Activated CD8-positive, alpha-beta memory T cell treated with anti-CD3 and anti-CD28 coated beads, Interleukin-2, amount 10 ng/mL, durations not matched to agents 7 days and 5 days (primary cell): Measurements from ENCODE around the gene SCN4B. TPM values are rescaled to one million over a fixed set of nuclear protein-coding genes. Genes with fewer than 3 reads are reported as not detected.

Experiments
- ATAC-seq: fragments of 150-1000 bp; cut with Tn5 transposase; one replicate; pipeline ENCODE4 v1.10.0; 2021; ENCODE audit warnings: moderate library complexity
- CTCF ChIA-PET: fragments of 350-600 bp; sonication (Branson Sonifier 250); formaldehyde crosslinking; loops from one replicate; lab custom pipeline; 2021; ENCODE audit warnings: antibody characterized with exemption; lab: Charles Lee
- DNase-seq: peaks from one replicate; pipeline ENCODE4 v3.0.0-alpha.2; 2020
- H3K27ac Mint-ChIP-seq: one replicate; pipeline ENCODE4 v1.8.0; 2021; ENCODE audit warnings: mild to moderate bottlenecking, mixed read lengths
- H3K27me3 Mint-ChIP-seq: one replicate; pipeline ENCODE4 v1.8.0; 2021; ENCODE audit warnings: mixed read lengths
- H3K36me3 Mint-ChIP-seq: one replicate; pipeline ENCODE4 v1.8.0; 2021; ENCODE audit warnings: mild to moderate bottlenecking, mixed read lengths
- H3K4me1 Mint-ChIP-seq: one replicate; pipeline ENCODE4 v1.8.0; 2021; ENCODE audit warnings: mixed read lengths
- H3K4me3 Mint-ChIP-seq: one replicate; pipeline ENCODE4 v1.8.0; 2021; ENCODE audit warnings: mild to moderate bottlenecking, moderate library complexity, mixed read lengths
- H3K9me3 Mint-ChIP-seq: one replicate; pipeline ENCODE4 v1.8.0; 2022; ENCODE audit warnings: low read depth, mixed read lengths
- total RNA-seq, 2 experiments: library from RNA; stranded (reverse); gene quantifications; one replicate each; pipeline ENCODE4 v1.2.3, GENCODE V29; 2021

The SCN4B gene
- total RNA-seq, 2 experiments from 2014 or later, result 0.54 TPM; not detected in 1

GRCh38 chr11:118092907-118093571 lies 59.6 kb downstream of the SCN4B start:
- Mint-ChIP-seq H3K36me3 (peaks cover 10% of the 10 kb centered on the region), H3K9me3 (peaks cover 6% of the 10 kb centered on the region), H3K4me3 (no peak overlapping the region), H3K27ac (no peak overlapping the region), H3K4me1 (no peaks in the 10 kb centered on the region), H3K27me3 (peaks cover 28% of the 10 kb centered on the region)
- CTCF ChIA-PET, result no interaction called here
- ATAC-seq (no peak), DNase-seq (no peak)

GRCh38 chr11:118091690-118092089 lies 60.9 kb downstream of the SCN4B start:
- CTCF ChIA-PET, result interaction anchor here (1.0 kb wide), 1 partner anchor 80 kb away, joined by 3 read pairs; no protein-coding TSS in a partner anchor
- no peak for DNase-seq
- H3K4me3 Mint-ChIP-seq, result no peak overlapping the region
- no peaks in the 10 kb centered on the region for H3K4me1 Mint-ChIP-seq
- H3K36me3 Mint-ChIP-seq, result peaks cover 17% of the 10 kb centered on the region
- H3K27me3 Mint-ChIP-seq, result peaks cover 18% of the 10 kb centered on the region
- no peak for ATAC-seq
- peaks cover 11% of the 10 kb centered on the region for H3K9me3 Mint-ChIP-seq
- H3K27ac Mint-ChIP-seq, result no peak overlapping the region

- DNase-seq (no peak), ATAC-seq (no peak)
- CTCF ChIA-PET, result interaction anchor here (0.9 to 1.0 kb wide), 2 partner anchors 81 kb away, joined by 3 to 5 read pairs; no protein-coding TSS in a partner anchor
- Mint-ChIP-seq H3K27ac (no peak overlapping the region), H3K9me3 (peaks cover 15% of the 10 kb centered on the region), H3K27me3 (peaks cover 13% of the 10 kb centered on the region), H3K36me3 (peaks cover 17% of the 10 kb centered on the region), H3K4me3 (no peak overlapping the region), H3K4me1 (no peaks in the 10 kb centered on the region)
Measured at GRCh38 chr11:118090545-118091162, 62.0 kb downstream of the SCN4B start.

- DNase-seq (no peak), ATAC-seq (no peak)
- Mint-ChIP-seq H3K36me3 (peaks cover 17% of the 10 kb centered on the region), H3K4me1 (no peaks in the 10 kb centered on the region), H3K9me3 (peaks cover 15% of the 10 kb centered on the region), H3K27me3 (peaks cover 9% of the 10 kb centered on the region), H3K4me3 (no peak overlapping the region), H3K27ac (no peak overlapping the region)
- CTCF ChIA-PET, result interaction anchor here (0.9 kb wide), 1 partner anchor 27 kb away, joined by 3 read pairs; no protein-coding TSS in a partner anchor
Measured at GRCh38 chr11:118088531-118088930, 64.1 kb downstream of the SCN4B start.

- peaks cover 17% of the 10 kb centered on the region for H3K36me3 Mint-ChIP-seq
- peaks cover 9% of the 10 kb centered on the region for H3K27me3 Mint-ChIP-seq
- ATAC-seq, result no peak
- H3K27ac Mint-ChIP-seq, result no peak overlapping the region
- no peak for DNase-seq
- H3K9me3 Mint-ChIP-seq, result peaks cover 15% of the 10 kb centered on the region
- CTCF ChIA-PET, result no interaction called here
- H3K4me3 Mint-ChIP-seq, result no peak overlapping the region
- H3K4me1 Mint-ChIP-seq, result no peaks in the 10 kb centered on the region
Measured at GRCh38 chr11:118087931-118088330, 64.7 kb downstream of the SCN4B start.

- H3K27me3 Mint-ChIP-seq, result peaks cover 9% of the 10 kb centered on the region
- H3K27ac Mint-ChIP-seq, result no peak within 1 kb of the TSS
- no peak for ATAC-seq
- H3K4me1 Mint-ChIP-seq, result no peaks in the 10 kb centered on the region
- no peak within 1 kb of the TSS for H3K4me3 Mint-ChIP-seq
- peaks cover 15% of the 10 kb centered on the region for H3K9me3 Mint-ChIP-seq
- no peak for DNase-seq
- CTCF ChIA-PET, result no interaction called here
- peaks cover 17% of the 10 kb centered on the region for H3K36me3 Mint-ChIP-seq
Measured at GRCh38 chr11:118086913-118087768, 65.5 kb downstream of the SCN4B start, which contains the start of gene SMIM35. Gene SMIM35, minus strand, starts transcription at chr11:118086963. Its CDS starts 206 bp downstream, at chr11:118086757.

- Mint-ChIP-seq H3K27ac (no peak overlapping the region), H3K4me3 (no peak overlapping the region), H3K9me3 (peaks cover 15% of the 10 kb centered on the region), H3K36me3 (peaks cover 16% of the 10 kb centered on the region), H3K4me1 (no peaks in the 10 kb centered on the region), H3K27me3 (peaks cover 10% of the 10 kb centered on the region)
- DNase-seq (no peak), ATAC-seq (no peak)
- CTCF ChIA-PET, result no interaction called here
Measured at GRCh38 chr11:118084656-118085055, 68.0 kb downstream of the SCN4B start.

GRCh38 chr11:118084247-118084646 lies 68.4 kb downstream of the SCN4B start:
- Mint-ChIP-seq H3K27me3 (peaks cover 10% of the 10 kb centered on the region), H3K4me1 (peaks cover 4% of the 10 kb centered on the region), H3K36me3 (peaks cover 12% of the 10 kb centered on the region), H3K27ac (no peak overlapping the region), H3K4me3 (no peak overlapping the region), H3K9me3 (peaks cover 15% of the 10 kb centered on the region)
- DNase-seq, result no peak
- no peak for ATAC-seq
- CTCF ChIA-PET, result no interaction called here

Other genes with a start within 250 kb of the SCN4B start
- gene TMPRSS13, start 223.4 kb downstream of the SCN4B start, total RNA-seq, result 1 to 10 TPM; 1.7 to 2.0 TPM
- gene IL10RA, start 166.4 kb downstream of the SCN4B start, total RNA-seq, result 100 to 1,000 TPM; 247 to 260 TPM
- under 1 TPM; 0.12 to 0.76 TPM for gene TMPRSS4, start 75.7 kb downstream of the SCN4B start, total RNA-seq
- 1 to 10 TPM; 3.2 to 4.0 TPM for gene SMIM35, start 65.9 kb downstream of the SCN4B start, total RNA-seq
- not detected for gene SCN2B, start 23.8 kb upstream of the SCN4B start, total RNA-seq
- gene JAML, start 72.2 kb upstream of the SCN4B start, total RNA-seq, result 100 to 1,000 TPM; 139 to 142 TPM
- 10 to 100 TPM; 20.4 to 28.4 TPM for gene MPZL3, start 99.5 kb upstream of the SCN4B start, total RNA-seq
- 1 to 10 TPM; 3.0 to 3.2 TPM for gene MPZL2, start 111.5 kb upstream of the SCN4B start, total RNA-seq
- 100 to 1,000 TPM; 526 to 535 TPM for gene CD3E, start 151.9 kb upstream of the SCN4B start, total RNA-seq
- 100 to 1,000 TPM; 428 to 526 TPM for gene CD3D, start 189.9 kb upstream of the SCN4B start, total RNA-seq
- 100 to 1,000 TPM; 192 to 218 TPM for gene CD3G, start 191.5 kb upstream of the SCN4B start, total RNA-seq
- gene UBE4A, start 206.8 kb upstream of the SCN4B start, total RNA-seq, result 10 to 100 TPM; 43.4 to 47.8 TPM
- 100 to 1,000 TPM; 278 to 295 TPM for gene ATP5MG, start 248.8 kb upstream of the SCN4B start, total RNA-seq